ENCODE results near the gene CDHR3. TPM values are rescaled to one million over a fixed set of nuclear protein-coding genes. Genes with fewer than 3 reads are reported as not detected.
A peak's percentile ranks its signal among the peaks of the same experiment; 100 is the strongest.

Gene CDHR3
- total RNA-seq, 1 experiment from 2014 or later, result 6.5 TPM

DNA sequence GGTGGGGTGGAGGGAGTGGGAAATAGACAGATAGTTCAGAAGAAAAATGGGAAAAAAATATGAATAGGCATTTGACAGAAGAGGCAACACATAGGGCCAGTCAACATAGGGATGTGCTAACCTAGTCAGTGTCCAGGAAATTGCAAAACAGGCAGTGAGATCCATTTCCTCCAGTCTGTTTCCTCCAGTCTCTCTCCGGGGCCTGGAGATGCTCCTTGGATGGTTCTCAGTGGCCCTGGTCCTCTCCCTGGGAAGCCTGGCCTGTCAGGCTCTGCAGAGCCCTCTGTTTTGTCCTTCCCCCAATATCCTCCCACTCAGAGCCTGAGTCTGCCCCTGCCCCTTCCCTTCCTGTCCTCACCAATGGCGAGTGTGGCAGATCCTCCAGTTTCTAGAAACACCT lies 96.5 kb downstream of the CDHR3 start:
- intact Hi-C loops (cut with micrococcal nuclease; ENCODE audit: unreplicated experiment), result no loop called here
- CTCF ChIA-PET, result interaction anchor here (2.5 kb wide), 1 partner anchor 94 kb away, joined by 21 read pairs; no protein-coding TSS in a partner anchor
- peaks cover 34% of the 10 kb centered on the region for H3K4me1 ChIP-seq (ENCODE audit: control insufficient read depth, insufficient read depth, low read length)
- no peak overlapping the region for H3K4me3 ChIP-seq (ENCODE audit: low read depth in 2 of 2, low read length in 2 of 2)
- POLR2A ChIA-PET, result no interaction called here
- H3K27ac ChIP-seq (ENCODE audit: low read length), result peak overlapping the region; percentile 6; the same call in 1 of the 2 replicates
- ATAC-seq (no peak), DNase-seq (ENCODE audit: low read depth, low spot score) (no peak)
- no peaks in the 10 kb centered on the region for H3K9me3 ChIP-seq (ENCODE audit: control insufficient read depth, insufficient read depth, low read depth, low read length)
- in situ Hi-C loops (cut with HindIII; ENCODE audit: low pct_unique_long_range_greater_than_20kb, low sequenced_read_pairs), result loop anchor here (25.0 kb wide), 1 partner anchor 103 kb away; no protein-coding TSS in a partner anchor
- no peaks in the 10 kb centered on the region for H3K27me3 ChIP-seq (ENCODE audit: control insufficient read depth, insufficient read depth, low read length)
- no peaks in the 10 kb centered on the region for H3K36me3 ChIP-seq (ENCODE audit: control insufficient read depth, insufficient read depth, low read length)
- TF ChIP-seq, protein P1, sequence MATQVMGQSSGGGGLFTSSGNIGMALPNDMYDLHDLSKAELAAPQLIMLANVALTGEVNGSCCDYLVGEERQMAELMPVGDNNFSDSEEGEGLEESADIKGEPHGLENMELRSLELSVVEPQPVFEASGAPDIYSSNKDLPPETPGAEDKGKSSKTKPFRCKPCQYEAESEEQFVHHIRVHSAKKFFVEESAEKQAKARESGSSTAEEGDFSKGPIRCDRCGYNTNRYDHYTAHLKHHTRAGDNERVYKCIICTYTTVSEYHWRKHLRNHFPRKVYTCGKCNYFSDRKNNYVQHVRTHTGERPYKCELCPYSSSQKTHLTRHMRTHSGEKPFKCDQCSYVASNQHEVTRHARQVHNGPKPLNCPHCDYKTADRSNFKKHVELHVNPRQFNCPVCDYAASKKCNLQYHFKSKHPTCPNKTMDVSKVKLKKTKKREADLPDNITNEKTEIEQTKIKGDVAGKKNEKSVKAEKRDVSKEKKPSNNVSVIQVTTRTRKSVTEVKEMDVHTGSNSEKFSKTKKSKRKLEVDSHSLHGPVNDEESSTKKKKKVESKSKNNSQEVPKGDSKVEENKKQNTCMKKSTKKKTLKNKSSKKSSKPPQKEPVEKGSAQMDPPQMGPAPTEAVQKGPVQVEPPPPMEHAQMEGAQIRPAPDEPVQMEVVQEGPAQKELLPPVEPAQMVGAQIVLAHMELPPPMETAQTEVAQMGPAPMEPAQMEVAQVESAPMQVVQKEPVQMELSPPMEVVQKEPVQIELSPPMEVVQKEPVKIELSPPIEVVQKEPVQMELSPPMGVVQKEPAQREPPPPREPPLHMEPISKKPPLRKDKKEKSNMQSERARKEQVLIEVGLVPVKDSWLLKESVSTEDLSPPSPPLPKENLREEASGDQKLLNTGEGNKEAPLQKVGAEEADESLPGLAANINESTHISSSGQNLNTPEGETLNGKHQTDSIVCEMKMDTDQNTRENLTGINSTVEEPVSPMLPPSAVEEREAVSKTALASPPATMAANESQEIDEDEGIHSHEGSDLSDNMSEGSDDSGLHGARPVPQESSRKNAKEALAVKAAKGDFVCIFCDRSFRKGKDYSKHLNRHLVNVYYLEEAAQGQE (IDR thresholded peaks at IDR 0.05; ENCODE audit: insufficient read depth in 1 of 2, low read depth in 2 of 2, low read length in 1 of 2), result no peak
- TF ChIP-seq, protein P2, sequence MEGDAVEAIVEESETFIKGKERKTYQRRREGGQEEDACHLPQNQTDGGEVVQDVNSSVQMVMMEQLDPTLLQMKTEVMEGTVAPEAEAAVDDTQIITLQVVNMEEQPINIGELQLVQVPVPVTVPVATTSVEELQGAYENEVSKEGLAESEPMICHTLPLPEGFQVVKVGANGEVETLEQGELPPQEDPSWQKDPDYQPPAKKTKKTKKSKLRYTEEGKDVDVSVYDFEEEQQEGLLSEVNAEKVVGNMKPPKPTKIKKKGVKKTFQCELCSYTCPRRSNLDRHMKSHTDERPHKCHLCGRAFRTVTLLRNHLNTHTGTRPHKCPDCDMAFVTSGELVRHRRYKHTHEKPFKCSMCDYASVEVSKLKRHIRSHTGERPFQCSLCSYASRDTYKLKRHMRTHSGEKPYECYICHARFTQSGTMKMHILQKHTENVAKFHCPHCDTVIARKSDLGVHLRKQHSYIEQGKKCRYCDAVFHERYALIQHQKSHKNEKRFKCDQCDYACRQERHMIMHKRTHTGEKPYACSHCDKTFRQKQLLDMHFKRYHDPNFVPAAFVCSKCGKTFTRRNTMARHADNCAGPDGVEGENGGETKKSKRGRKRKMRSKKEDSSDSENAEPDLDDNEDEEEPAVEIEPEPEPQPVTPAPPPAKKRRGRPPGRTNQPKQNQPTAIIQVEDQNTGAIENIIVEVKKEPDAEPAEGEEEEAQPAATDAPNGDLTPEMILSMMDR (IDR thresholded peaks at IDR 0.05), result no peak
- TF ChIP-seq POLR2AphosphoS5 (IDR thresholded peaks at IDR 0.05; ENCODE audit: low read depth, low read length) (no peak), TCF7L2 (IDR thresholded peaks at IDR 0.05; ENCODE audit: low read depth, low read length) (no peak), SIN3A (IDR thresholded peaks at IDR 0.05; ENCODE audit: borderline replicate concordance, insufficient read depth, low read depth, low read length) (no peak)
- no TSS peak for BruUV-seq (replicated peaks)

DNA sequence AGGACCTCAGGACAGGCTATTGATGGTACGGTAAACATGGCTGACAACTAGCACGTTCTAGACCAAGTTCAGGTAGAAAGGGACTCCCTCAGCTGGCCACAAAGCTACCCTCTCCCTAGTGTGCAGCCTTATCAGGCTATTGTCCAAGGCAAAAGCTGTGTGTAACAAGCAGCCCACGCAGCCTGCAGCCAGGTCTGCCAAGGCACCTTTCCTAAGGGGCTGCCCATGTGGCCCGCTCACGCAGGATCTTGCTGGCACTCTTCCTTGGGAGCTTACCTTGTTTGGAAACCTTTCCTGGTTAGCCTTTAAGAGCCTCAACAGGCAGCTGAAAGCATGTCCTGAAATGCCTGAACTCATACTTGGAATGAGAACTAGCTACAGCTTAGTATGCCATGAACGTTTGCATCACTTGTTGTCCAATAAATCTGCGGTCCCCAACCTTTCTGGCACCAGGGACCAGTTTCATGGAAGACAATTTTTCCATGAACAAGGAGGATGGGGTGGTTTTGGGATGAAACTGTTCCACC lies 97.4 kb downstream of the CDHR3 start:
- H3K27me3 ChIP-seq (ENCODE audit: control insufficient read depth, insufficient read depth, low read length), result no peaks in the 10 kb centered on the region
- H3K27ac ChIP-seq (ENCODE audit: low read length), result no peak overlapping the region; the same call in 1 of the 2 replicates
- no peaks in the 10 kb centered on the region for H3K36me3 ChIP-seq (ENCODE audit: control insufficient read depth, insufficient read depth, low read length)
- no peaks in the 10 kb centered on the region for H3K9me3 ChIP-seq (ENCODE audit: control insufficient read depth, insufficient read depth, low read depth, low read length)
- in situ Hi-C loops (cut with HindIII; ENCODE audit: low pct_unique_long_range_greater_than_20kb, low sequenced_read_pairs) (loop anchor here (25.0 kb wide), 1 partner anchor 102 kb away; no protein-coding TSS in a partner anchor), intact Hi-C loops (cut with micrococcal nuclease; ENCODE audit: unreplicated experiment) (no loop called here)
- CTCF ChIA-PET, result no interaction called here
- DNase-seq (ENCODE audit: low read depth, low spot score), result no peak
- POLR2A ChIA-PET, result no interaction called here
- peaks cover 43% of the 10 kb centered on the region for H3K4me1 ChIP-seq (ENCODE audit: control insufficient read depth, insufficient read depth, low read length)
- H3K4me3 ChIP-seq (ENCODE audit: low read depth in 2 of 2, low read length in 2 of 2), result no peak overlapping the region
- TF ChIP-seq, protein P1 (IDR thresholded peaks at IDR 0.05; ENCODE audit: insufficient read depth in 1 of 2, low read depth in 2 of 2, low read length in 1 of 2), result no peak
- TF ChIP-seq POLR2AphosphoS5 (IDR thresholded peaks at IDR 0.05; ENCODE audit: low read depth, low read length) (no peak), SIN3A (IDR thresholded peaks at IDR 0.05; ENCODE audit: borderline replicate concordance, insufficient read depth, low read depth, low read length) (no peak), TCF7L2 (IDR thresholded peaks at IDR 0.05; ENCODE audit: low read depth, low read length) (no peak)
- TF ChIP-seq, protein P2 (IDR thresholded peaks at IDR 0.05), result no peak
- ATAC-seq, result no peak
- BruUV-seq (replicated peaks), result no TSS peak

Measured in Panc1 (cell line).